HCT116 (cell line): ENCODE measurements around the gene TEX11. TPM values are rescaled to one million over a fixed set of nuclear protein-coding genes. Genes with fewer than 3 reads are reported as not detected.
"Not testable (repeated sequence)": the region's sequence is repeated elsewhere in the genome, so short reads cannot be mapped to it uniquely, and the experiment has no call there.

Experiments
- ATAC-seq: fragments of 200-7000 bp; cut with Tn5 transposase; 2 replicates; pipeline ENCODE4 v1.9.1; 2020; ENCODE audit warnings: mild to moderate bottlenecking, moderate library complexity
- BruUV-seq: library from RNA; stranded (reverse); fragments of 400-500 nt; replicated peaks from 2 replicates; lab custom pipeline; 2021; lab: Mats Ljungman, UMichigan
- CTCF ChIA-PET: fragments of 300-600 bp; sonication (Branson Sonifier 250); formaldehyde crosslinking; loops from one replicate; lab custom pipeline; 2021; ENCODE audit warnings: antibody characterized with exemption; lab: Charles Lee
- POLR2A ChIA-PET: fragments of 300-600, 350-600 bp; sonication (Branson Sonifier 250); formaldehyde crosslinking; loops from one replicate; lab custom pipeline; 2021; ENCODE audit warnings: antibody characterized with exemption; lab: Charles Lee
- RAD21 ChIA-PET, 2 experiments: fragments of 300-600 bp; sonication (Branson Sonifier 250); formaldehyde crosslinking; loops; one replicate each; lab custom pipeline; 2023; ENCODE audit warnings: low total read pairs in 2 of 2; ENCODE audit not compliant: uncharacterized antibody in 2 of 2, unreplicated experiment in 2 of 2, low non-redundant PET in 1 of 2; lab: Charles Lee
- DNase-seq: peaks from one replicate; pipeline ENCODE4 v3.0.0-alpha.2; 2010; ENCODE audit warnings: low read depth, low spot score
- H2AFZ ChIP-seq: fragments of 200-600 bp; shearing (Covaris generic), sonication (generic); 2 replicates; pipeline ENCODE4 v1.6.1; 2017; ENCODE audit warnings: low read depth, mixed run types, mixed read lengths, antibody characterized with exemption, low read length; ENCODE audit not compliant: poor library complexity, severe bottlenecking
- H3K27ac ChIP-seq: 2 replicates; pipeline ENCODE4 v1.5.1; 2012; ENCODE audit warnings: low read depth, low read length
- H3K27me3 ChIP-seq: fragments of 200-600 bp; sonication (generic); 2 replicates; pipeline ENCODE4 v1.6.1; 2016; ENCODE audit warnings: mixed run types, low read length, mixed read lengths; ENCODE audit not compliant: insufficient read depth
- H3K36me3 ChIP-seq, 2 experiments: fragments of 200-500 bp in 1 of 2; fragments of 200-600 bp in 1 of 2; sonication (Bioruptor generic) in 1 of 2; sonication (generic) in 1 of 2; 2 replicates each; pipeline versions ENCODE4 v1.5.1 to v1.6.1; 2014 to 2016; ENCODE audit warnings: low read length in 2 of 2, inconsistent platforms in 1 of 2, mixed read lengths in 1 of 2, mixed run types in 1 of 2; ENCODE audit not compliant: insufficient read depth in 2 of 2, control insufficient read depth in 1 of 2
- H3K4me1 ChIP-seq, 2 experiments: fragments of 200-600 bp in 1 of 2; sonication (generic) in 1 of 2; 2 replicates each; pipeline versions ENCODE4 v1.5.1 to v1.6.1; 2012 to 2017; ENCODE audit warnings: low read length in 2 of 2, inconsistent platforms in 1 of 2, mild to moderate bottlenecking in 1 of 2, mixed read lengths in 1 of 2, mixed run types in 1 of 2, moderate library complexity in 1 of 2; ENCODE audit not compliant: insufficient read depth in 2 of 2, control insufficient read depth in 1 of 2
- H3K4me2 ChIP-seq: fragments of 200-600 bp; sonication (generic); 2 replicates; pipeline ENCODE4 v1.6.1; 2017; ENCODE audit warnings: mixed run types, low read length, mixed read lengths
- H3K4me3 ChIP-seq, 2 experiments: fragments of 200-600 bp in 1 of 2; sonication (generic) in 1 of 2; replicated peaks in 1 of 2; 2 replicates each; pipeline ENCODE4 v1.5.1; 2011 to 2016; ENCODE audit warnings: low read length in 2 of 2, control low read depth in 1 of 2, low read depth in 1 of 2, mild to moderate bottlenecking in 1 of 2, mixed read lengths in 1 of 2, mixed run types in 1 of 2
- H3K79me2 ChIP-seq: fragments of 200-600 bp; sonication (generic); 2 replicates; pipeline ENCODE4 v1.6.1; 2017; ENCODE audit warnings: mild to moderate bottlenecking, mixed run types, low read length, moderate library complexity, mixed read lengths; ENCODE audit not compliant: insufficient read depth
- H3K9ac ChIP-seq: fragments of 200-600 bp; sonication (generic); 2 replicates; pipeline ENCODE4 v1.6.1; 2016; ENCODE audit warnings: low read length, mixed read lengths
- H3K9me2 ChIP-seq: fragments of 200-600 bp; sonication (generic), shearing (Covaris generic); 2 replicates; pipeline ENCODE4 v1.6.1; 2017; ENCODE audit warnings: mixed run types, mild to moderate bottlenecking, moderate library complexity; ENCODE audit not compliant: insufficient read depth
- H3K9me3 ChIP-seq, 2 experiments: fragments of 200-500 bp in 1 of 2; fragments of 200-600 bp in 1 of 2; sonication (Bioruptor generic) in 1 of 2; sonication (generic) in 1 of 2; 2 replicates each; pipeline ENCODE4 v1.6.1; 2014 to 2017; ENCODE audit warnings: low read length in 2 of 2, mixed read lengths in 2 of 2, inconsistent platforms in 1 of 2, low read depth in 1 of 2, mild to moderate bottlenecking in 1 of 2, mixed run types in 1 of 2, moderate library complexity in 1 of 2; ENCODE audit not compliant: control insufficient read depth in 1 of 2, insufficient read depth in 1 of 2
- H4K20me1 ChIP-seq: fragments of 200-600 bp; sonication (generic), shearing (Covaris generic); 2 replicates; pipeline ENCODE4 v1.6.1; 2017; ENCODE audit warnings: mixed run types, mild to moderate bottlenecking, moderate library complexity; ENCODE audit not compliant: insufficient read depth
- CBX3 ChIP-seq: IDR thresholded peaks from 2 replicates; pipeline ENCODE4 v1.6.1; 2012; ENCODE audit warnings: low read depth
- CEBPB ChIP-seq: IDR thresholded peaks from 2 replicates; pipeline ENCODE4 v1.6.1; 2012; ENCODE audit warnings: low read depth
- ELF1 ChIP-seq: IDR thresholded peaks from 2 replicates; pipeline ENCODE4 v1.6.1; 2012; ENCODE audit warnings: low read depth, borderline replicate concordance
- EZH2phosphoT487 ChIP-seq: fragments of 200-600 bp; IDR thresholded peaks from 2 replicates; pipeline ENCODE4 v1.6.1; 2018; ENCODE audit warnings: antibody characterized with exemption, borderline replicate concordance
- FOSL1 ChIP-seq: IDR thresholded peaks from 2 replicates; pipeline ENCODE4 v1.6.1; 2012; ENCODE audit warnings: low read depth
- RAD21 ChIP-seq: IDR thresholded peaks from 2 replicates; pipeline ENCODE4 v1.6.1; 2012; ENCODE audit warnings: low read depth, mild to moderate bottlenecking
- SIN3A ChIP-seq: IDR thresholded peaks from 2 replicates; pipeline ENCODE4 v1.6.1; 2012; ENCODE audit warnings: low read depth
- YY1 ChIP-seq: IDR thresholded peaks from 2 replicates; pipeline ENCODE4 v1.6.1; 2011; ENCODE audit warnings: low read length, low read depth, moderate library complexity, mild to moderate bottlenecking; ENCODE audit not compliant: insufficient replicate concordance; ENCODE audit errors: extremely low read depth
- ZBTB33 ChIP-seq: IDR thresholded peaks from 2 replicates; pipeline ENCODE4 v1.6.1; 2011; ENCODE audit warnings: mild to moderate bottlenecking, low read length, moderate library complexity; ENCODE audit not compliant: insufficient replicate concordance; ENCODE audit errors: extremely low read depth
- ZFX ChIP-seq: fragments of 450-650 bp; IDR thresholded peaks from 2 replicates; pipeline ENCODE4 v1.6.1; 2017
- intact Hi-C: fragments of 100-400 bp; cut with micrococcal nuclease; formaldehyde crosslinking; loops from 2 replicates; pipeline ENCODE4 v1.10.0; 2022
- total RNA-seq: library from RNA; stranded (reverse); gene quantifications from one replicate; pipeline ENCODE4 v1.2.1, GENCODE V29; 2021; ENCODE audit not compliant: unreplicated experiment

The TEX11 gene
- total RNA-seq, 1 experiment from 2014 or later: 0.10 TPM

GRCh38 chrX:70577442-70577841 is 331.1 kb downstream of the TEX11 start:
- BruUV-seq: no TSS peak
- intact Hi-C loops: no loop called here
- H3K79me2 ChIP-seq: no peaks in the 10 kb centered on the region
- H3K4me2 ChIP-seq: no peak overlapping the region
- ChIA-PET RAD21 (no interaction called here), POLR2A (no interaction called here), CTCF (no interaction called here)
- no peak overlapping the region for H3K27ac ChIP-seq
- no peak for ATAC-seq
- H3K4me3 ChIP-seq: no peak overlapping the region
- no peak overlapping the region for H3K9ac ChIP-seq
- no peak overlapping the region for H2AFZ ChIP-seq
- no peaks in the 10 kb centered on the region for H3K36me3 ChIP-seq
- no peak for TF ChIP-seq ZFX
- TF ChIP-seq SIN3A: no peak
- no peak for TF ChIP-seq YY1
- no peak for TF ChIP-seq CEBPB
- no peak for TF ChIP-seq ELF1
- no peak for TF ChIP-seq ZBTB33
- TF ChIP-seq FOSL1: no peak
- no peak for TF ChIP-seq CBX3
- TF ChIP-seq EZH2phosphoT487: no peak
- TF ChIP-seq RAD21: no peak
- no peak for DNase-seq
- no peaks in the 10 kb centered on the region for H3K27me3 ChIP-seq
- H3K4me1 ChIP-seq: no peaks in the 10 kb centered on the region
- H3K9me3 ChIP-seq: no peaks in the 10 kb centered on the region
- no peaks in the 10 kb centered on the region for H4K20me1 ChIP-seq
- no peaks in the 10 kb centered on the region for H3K9me2 ChIP-seq

DNA sequence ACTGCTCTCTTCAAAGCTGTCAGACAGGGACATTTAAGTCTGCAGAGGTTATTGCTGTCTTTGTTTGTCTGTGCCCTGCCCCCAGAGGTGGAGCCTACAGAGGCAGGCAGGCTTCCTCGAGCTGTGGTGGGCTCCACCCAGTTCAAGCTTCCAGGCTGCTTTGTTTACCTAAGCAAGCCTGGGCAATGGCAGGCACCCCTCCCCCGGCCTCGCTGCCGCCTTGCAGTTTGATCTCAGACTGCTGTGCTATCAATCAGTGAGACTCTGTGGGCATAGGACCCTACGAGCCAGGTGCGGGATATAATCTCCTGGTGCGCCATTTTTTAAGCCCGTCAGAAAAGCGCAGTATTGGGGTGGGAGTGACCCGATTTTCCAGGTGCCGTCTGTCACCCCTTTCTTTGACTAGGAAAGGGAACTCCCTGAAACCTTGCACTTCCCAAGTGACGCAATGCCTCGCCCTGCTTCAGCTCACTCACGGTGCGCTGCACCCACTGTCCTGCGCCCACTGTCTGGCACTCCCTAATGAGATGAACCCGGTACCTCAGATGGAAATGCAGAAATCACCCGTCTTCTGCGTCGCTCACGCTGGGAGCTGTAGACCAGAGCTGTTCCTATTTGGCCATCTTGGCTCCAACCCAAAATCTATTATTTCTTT is 338.5 kb downstream of the TEX11 start:
- H3K9me3 ChIP-seq, H3K27me3 ChIP-seq, ATAC-seq, H4K20me1 ChIP-seq, H3K4me1 ChIP-seq, H3K79me2 ChIP-seq, DNase-seq, H3K9ac ChIP-seq, H3K36me3 ChIP-seq, intact Hi-C loops, H3K4me3 ChIP-seq, H2AFZ ChIP-seq, H3K27ac ChIP-seq, RAD21 ChIA-PET, BruUV-seq, H3K4me2 ChIP-seq, POLR2A ChIA-PET, H3K9me2 ChIP-seq, CTCF ChIA-PET: not testable (repeated sequence)
